SK-N-SH treated with all-trans-retinoic acid at 6 μM for 48 hours (cell line): ENCODE measurements around the gene HADHB.

Experiments
- ATAC-seq: fragments of 200-7000 bp; cut with Tn5 transposase; 3 replicates; pipeline ENCODE4 v1.9.1; 2020; ENCODE audit warnings: mild to moderate bottlenecking, moderate library complexity
- ARNTL ChIP-seq: fragments of 450-650 bp; formaldehyde crosslinking; IDR thresholded peaks from 2 replicates; pipeline ENCODE4 v1.5.0; 2020; ENCODE audit warnings: low read depth, mild to moderate bottlenecking, moderate library complexity, borderline replicate concordance
- BACH2 ChIP-seq: fragments of 250-450 bp; sonication (Bioruptor Pico); IDR thresholded peaks from 2 replicates; pipeline ENCODE4 v1.9.0; 2021; ENCODE audit warnings: mild to moderate bottlenecking, borderline replicate concordance
- CSRNP3 ChIP-seq: fragments of 250-450 bp; sonication (Bioruptor Pico); IDR thresholded peaks from 2 replicates; pipeline ENCODE4 v1.5.1; 2021; ENCODE audit warnings: mild to moderate bottlenecking, moderate library complexity
- ESRRG ChIP-seq: fragments of 250-450 bp; sonication (Bioruptor Pico); IDR thresholded peaks from 2 replicates; pipeline ENCODE4 v1.6.1; 2021; ENCODE audit warnings: mild to moderate bottlenecking
- GLIS3 ChIP-seq: fragments of 250-450 bp; sonication (Bioruptor Pico); IDR thresholded peaks from 2 replicates; pipeline ENCODE4 v1.5.0; 2020; ENCODE audit warnings: mild to moderate bottlenecking, moderate library complexity
- OSR1 ChIP-seq: fragments of 250-450 bp; sonication (Bioruptor Pico); IDR thresholded peaks from 2 replicates; pipeline ENCODE4 v1.8.0; 2022; ENCODE audit warnings: moderate library complexity, mild to moderate bottlenecking, inconsistent platforms
- PPARA ChIP-seq: fragments of 250-450 bp; sonication (Bioruptor Pico); IDR thresholded peaks from 2 replicates; pipeline ENCODE4 v1.5.0; 2020; ENCODE audit warnings: mild to moderate bottlenecking, borderline replicate concordance
- RARB ChIP-seq: fragments of 250-450 bp; sonication (Bioruptor Pico); IDR thresholded peaks from 2 replicates; pipeline ENCODE4 v1.8.0; 2021; ENCODE audit warnings: mild to moderate bottlenecking, moderate library complexity
- SNAI2 ChIP-seq: fragments of 250-450 bp; sonication (Bioruptor Pico); IDR thresholded peaks from 2 replicates; pipeline ENCODE4 v1.5.0; 2020; ENCODE audit warnings: mild to moderate bottlenecking, moderate library complexity
- TCF4 ChIP-seq: fragments of 250-450 bp; sonication (Bioruptor Pico); IDR thresholded peaks from 2 replicates; pipeline ENCODE4 v1.8.0; 2021; ENCODE audit warnings: mild to moderate bottlenecking, moderate library complexity, borderline replicate concordance
- TOX ChIP-seq: fragments of 250-450 bp; sonication (Bioruptor Pico); IDR thresholded peaks from 2 replicates; pipeline ENCODE4 v1.8.0; 2021; ENCODE audit warnings: mild to moderate bottlenecking, moderate library complexity, borderline replicate concordance
- TSHZ2 ChIP-seq: fragments of 250-450 bp; sonication (Bioruptor Pico); IDR thresholded peaks from 2 replicates; pipeline ENCODE4 v1.5.0; 2020; ENCODE audit warnings: mild to moderate bottlenecking, moderate library complexity
- ZC3H10 ChIP-seq: fragments of 250-450 bp; sonication (Bioruptor Pico); IDR thresholded peaks from 2 replicates; pipeline ENCODE4 v1.5.1; 2021; ENCODE audit warnings: mild to moderate bottlenecking, moderate library complexity
- ZFP3 ChIP-seq: fragments of 250-450 bp; sonication (Bioruptor Pico); IDR thresholded peaks from 2 replicates; pipeline ENCODE4 v1.5.0; 2020; ENCODE audit warnings: mild to moderate bottlenecking, moderate library complexity
- ZFP30 ChIP-seq: fragments of 450-650 bp; formaldehyde crosslinking; IDR thresholded peaks from 2 replicates; pipeline ENCODE4 v1.5.0; 2022; ENCODE audit warnings: mild to moderate bottlenecking, moderate library complexity
- ZNF565 ChIP-seq: fragments of 450-650 bp; formaldehyde crosslinking; conservative IDR thresholded peaks from 2 replicates; pipeline ENCODE4 v1.5.0; 2020; ENCODE audit warnings: low read depth, mild to moderate bottlenecking, moderate library complexity
- ZNF70 ChIP-seq: fragments of 450-650 bp; formaldehyde crosslinking; IDR thresholded peaks from 2 replicates; pipeline ENCODE4 v1.5.0; 2020; ENCODE audit warnings: mild to moderate bottlenecking, moderate library complexity
- ZNF8 ChIP-seq: fragments of 450-650 bp; formaldehyde crosslinking; IDR thresholded peaks from 2 replicates; pipeline ENCODE4 v1.5.0; 2020; ENCODE audit warnings: mild to moderate bottlenecking, moderate library complexity
- TF ChIP-seq, protein P1 (sequence below): fragments of 250-450 bp; sonication (Bioruptor Pico); IDR thresholded peaks from 2 replicates; pipeline ENCODE4 v1.8.0; 2020; ENCODE audit warnings: mild to moderate bottlenecking, moderate library complexity, borderline replicate concordance
- TF ChIP-seq, protein P2 (sequence below): fragments of 250-450 bp; sonication (Bioruptor Pico); IDR thresholded peaks from 2 replicates; pipeline ENCODE4 v1.8.0; 2021; ENCODE audit warnings: low read depth, mild to moderate bottlenecking, moderate library complexity, borderline replicate concordance

Gene HADHB

DNA sequence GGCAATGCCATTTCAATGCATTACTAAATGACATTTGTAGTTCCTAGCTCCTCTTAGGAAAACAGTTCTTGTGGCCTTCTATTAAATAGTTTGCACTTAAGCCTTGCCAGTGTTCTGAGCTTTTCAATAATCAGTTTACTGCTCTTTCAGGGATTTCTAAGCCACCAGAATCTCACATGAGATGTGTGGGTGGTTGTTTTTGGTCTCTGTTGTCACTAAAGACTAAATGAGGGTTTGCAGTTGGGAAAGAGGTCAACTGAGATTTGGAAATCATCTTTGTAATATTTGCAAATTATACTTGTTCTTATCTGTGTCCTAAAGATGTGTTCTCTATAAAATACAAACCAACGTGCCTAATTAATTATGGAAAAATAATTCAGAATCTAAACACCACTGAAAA, 45.3 kb downstream of the HADHB start (continued):
- no peak for TF ChIP-seq TSHZ2
- TF ChIP-seq ZFP30 (CRISPR knock-in tag) = no peak
- TF ChIP-seq ESRRG (CRISPR knock-in tag) = no peak
- TF ChIP-seq SNAI2 = no peak
- no peak for TF ChIP-seq OSR1
- TF ChIP-seq ZC3H10 (CRISPR knock-in tag) = no peak

GRCh38 chr2:26292646-26293045, 47.9 kb downstream of the HADHB start:
- TF ChIP-seq ZC3H10 (CRISPR knock-in tag) = no peak
- TF ChIP-seq TSHZ2 = no peak
- TF ChIP-seq, protein P1, sequence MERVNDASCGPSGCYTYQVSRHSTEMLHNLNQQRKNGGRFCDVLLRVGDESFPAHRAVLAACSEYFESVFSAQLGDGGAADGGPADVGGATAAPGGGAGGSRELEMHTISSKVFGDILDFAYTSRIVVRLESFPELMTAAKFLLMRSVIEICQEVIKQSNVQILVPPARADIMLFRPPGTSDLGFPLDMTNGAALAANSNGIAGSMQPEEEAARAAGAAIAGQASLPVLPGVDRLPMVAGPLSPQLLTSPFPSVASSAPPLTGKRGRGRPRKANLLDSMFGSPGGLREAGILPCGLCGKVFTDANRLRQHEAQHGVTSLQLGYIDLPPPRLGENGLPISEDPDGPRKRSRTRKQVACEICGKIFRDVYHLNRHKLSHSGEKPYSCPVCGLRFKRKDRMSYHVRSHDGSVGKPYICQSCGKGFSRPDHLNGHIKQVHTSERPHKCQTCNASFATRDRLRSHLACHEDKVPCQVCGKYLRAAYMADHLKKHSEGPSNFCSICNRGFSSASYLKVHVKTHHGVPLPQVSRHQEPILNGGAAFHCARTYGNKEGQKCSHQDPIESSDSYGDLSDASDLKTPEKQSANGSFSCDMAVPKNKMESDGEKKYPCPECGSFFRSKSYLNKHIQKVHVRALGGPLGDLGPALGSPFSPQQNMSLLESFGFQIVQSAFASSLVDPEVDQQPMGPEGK (CRISPR knock-in tag) = no peak
- TF ChIP-seq, all 23 proteins: peak for 0
- no peak; the same call in 2 of the 3 replicates for ATAC-seq

DNA sequence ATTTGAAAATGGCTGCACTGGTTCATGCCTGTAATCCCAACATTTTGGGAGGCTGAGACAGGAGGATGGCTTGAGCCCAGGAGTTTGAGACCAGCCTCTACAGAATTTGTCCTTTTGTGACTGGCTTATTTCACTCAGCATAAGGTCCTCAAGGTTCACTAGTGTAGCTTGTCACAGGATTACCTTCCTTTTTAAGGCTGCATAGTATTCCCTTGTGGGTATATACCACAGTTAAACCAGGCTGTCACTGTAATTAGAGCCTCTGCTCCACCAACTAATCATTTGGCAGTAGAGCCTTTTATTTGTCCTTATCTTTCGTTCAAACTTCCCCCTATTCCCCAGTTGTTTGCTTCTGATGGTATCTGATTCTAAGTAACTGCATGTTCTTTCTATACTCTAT, 50.8 kb downstream of the HADHB start:
- ATAC-seq = no peak
- TF ChIP-seq BACH2 (CRISPR knock-in tag) = no peak
- TF ChIP-seq ZNF8 (CRISPR knock-in tag) = peak; percentile 72

GRCh38 chr2:26297061-26297460, 52.3 kb downstream of the HADHB start:
- no peak for TF ChIP-seq TCF4 (CRISPR knock-in tag)
- TF ChIP-seq ZNF70 (CRISPR knock-in tag) = no peak
- TF ChIP-seq, protein P1 (CRISPR knock-in tag) = no peak
- no peak for TF ChIP-seq ZNF8 (CRISPR knock-in tag)
- no peak for TF ChIP-seq ZNF565 (CRISPR knock-in tag)
- TF ChIP-seq SNAI2 = no peak
- TF ChIP-seq GLIS3 (CRISPR knock-in tag) = no peak
- TF ChIP-seq, protein P2, sequence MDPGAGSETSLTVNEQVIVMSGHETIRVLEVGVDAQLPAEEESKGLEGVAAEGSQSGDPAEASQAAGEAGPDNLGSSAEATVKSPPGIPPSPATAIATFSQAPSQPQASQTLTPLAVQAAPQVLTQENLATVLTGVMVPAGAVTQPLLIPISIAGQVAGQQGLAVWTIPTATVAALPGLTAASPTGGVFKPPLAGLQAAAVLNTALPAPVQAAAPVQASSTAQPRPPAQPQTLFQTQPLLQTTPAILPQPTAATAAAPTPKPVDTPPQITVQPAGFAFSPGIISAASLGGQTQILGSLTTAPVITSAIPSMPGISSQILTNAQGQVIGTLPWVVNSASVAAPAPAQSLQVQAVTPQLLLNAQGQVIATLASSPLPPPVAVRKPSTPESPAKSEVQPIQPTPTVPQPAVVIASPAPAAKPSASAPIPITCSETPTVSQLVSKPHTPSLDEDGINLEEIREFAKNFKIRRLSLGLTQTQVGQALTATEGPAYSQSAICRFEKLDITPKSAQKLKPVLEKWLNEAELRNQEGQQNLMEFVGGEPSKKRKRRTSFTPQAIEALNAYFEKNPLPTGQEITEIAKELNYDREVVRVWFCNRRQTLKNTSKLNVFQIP = no peak
- TF ChIP-seq ARNTL (CRISPR knock-in tag) = no peak
- TF ChIP-seq ZFP30 (CRISPR knock-in tag) = no peak
- TF ChIP-seq ZFP3 (CRISPR knock-in tag) = no peak
- no peak for TF ChIP-seq OSR1
- no peak for TF ChIP-seq TOX (CRISPR knock-in tag)
- TF ChIP-seq RARB (CRISPR knock-in tag) = no peak
- TF ChIP-seq TSHZ2 = no peak
- no peak for TF ChIP-seq CSRNP3 (CRISPR knock-in tag)
- TF ChIP-seq PPARA (CRISPR knock-in tag) = no peak
- no peak for ATAC-seq
